ENCODE data around the gene AMBP.
A peak's percentile ranks its signal among the peaks of the same experiment; 100 is the strongest.

Gene AMBP

GRCh38 chr9:114117996-114118830 lies 40.1 kb upstream of the AMBP start:
- H3K4me3 ChIP-seq (replicated peaks; ENCODE audit: low read depth, low read length) = no peak overlapping the region
- no peak for TF ChIP-seq CTCF (IDR thresholded peaks at IDR 0.05; ENCODE audit: low read length, missing control alignments)
- no peak for DNase-seq (ENCODE audit: low read depth)

GRCh38 chr9:114117614-114117995 lies 39.5 kb upstream of the AMBP start:
- TF ChIP-seq CTCF (IDR thresholded peaks at IDR 0.05; ENCODE audit: low read length, missing control alignments) = no peak
- no peak overlapping the region for H3K4me3 ChIP-seq (replicated peaks; ENCODE audit: low read depth, low read length)
- no peak for DNase-seq (ENCODE audit: low read depth)

- H3K4me3 ChIP-seq (replicated peaks; ENCODE audit: low read depth, low read length) = no peak overlapping the region
- no peak for DNase-seq (ENCODE audit: low read depth)
- no peak for TF ChIP-seq CTCF (IDR thresholded peaks at IDR 0.05; ENCODE audit: low read length, missing control alignments)
Observed at GRCh38 chr9:114116126-114116747, 38.1 kb upstream of the AMBP start.

GRCh38 chr9:114115654-114116125 lies 37.6 kb upstream of the AMBP start:
- H3K4me3 ChIP-seq (replicated peaks; ENCODE audit: low read depth, low read length) = no peak overlapping the region
- TF ChIP-seq CTCF (IDR thresholded peaks at IDR 0.05; ENCODE audit: low read length, missing control alignments) = no peak
- DNase-seq (ENCODE audit: low read depth) = no peak

- H3K4me3 ChIP-seq (replicated peaks; ENCODE audit: low read depth, low read length) = no peak overlapping the region
- no peak for TF ChIP-seq CTCF (IDR thresholded peaks at IDR 0.05; ENCODE audit: low read length, missing control alignments)
- DNase-seq (ENCODE audit: low read depth) = no peak
Observed at GRCh38 chr9:114114364-114114763, 36.3 kb upstream of the AMBP start.

GRCh38 chr9:114112778-114113584 lies 34.9 kb upstream of the AMBP start:
- DNase-seq (ENCODE audit: low read depth) = peak; percentile 61

More at GRCh38 chr9:114112778-114113584, 34.9 kb upstream of the AMBP start:
- no peak for TF ChIP-seq CTCF (IDR thresholded peaks at IDR 0.05; ENCODE audit: low read length, missing control alignments)
- no peak overlapping the region for H3K4me3 ChIP-seq (replicated peaks; ENCODE audit: low read depth, low read length)

Measured in fibroblast of pulmonary artery (primary cell).